ENCODE results near the gene PNPLA2.

PNPLA2 gene

GRCh38 chr11:773425-773824 is 45.3 kb upstream of the PNPLA2 start:
- CTCF ChIA-PET = interaction anchor here (1.3 kb wide), 1 partner anchor 10 kb away, joined by 6 read pairs; no protein-coding TSS in a partner anchor
- POLR2A ChIA-PET = no interaction called here

GRCh38 chr11:773830-774229 is 44.9 kb upstream of the PNPLA2 start:
- POLR2A ChIA-PET = no interaction called here
- no peak for DNase-seq (ENCODE audit: low read depth, low spot score)
- no peak overlapping the region for H3K4me3 ChIP-seq (ENCODE audit: low read depth, low read length)
- CTCF ChIA-PET = interaction anchor here (1.3 kb wide), 1 partner anchor 10 kb away, joined by 6 read pairs; no protein-coding TSS in a partner anchor
- no peak for TF ChIP-seq CTCF (IDR thresholded peaks at IDR 0.05; ENCODE audit: insufficient read depth, low read length, missing control alignments)

More at GRCh38 chr11:773425-773824, 45.3 kb upstream of the PNPLA2 start:
- no peak for TF ChIP-seq CTCF (IDR thresholded peaks at IDR 0.05; ENCODE audit: insufficient read depth, low read length, missing control alignments)
- no peak for DNase-seq (ENCODE audit: low read depth, low spot score)
- no peak overlapping the region for H3K4me3 ChIP-seq (ENCODE audit: low read depth, low read length)

GRCh38 chr11:774873-775592 is 43.7 kb upstream of the PNPLA2 start:
- CTCF ChIA-PET = interaction anchor here (1.3 to 5.1 kb wide), 4 partner anchors 9 to 220 kb away, joined by 5 to 25 read pairs (median 7); no protein-coding TSS in a partner anchor
- no peak for TF ChIP-seq CTCF (IDR thresholded peaks at IDR 0.05; ENCODE audit: insufficient read depth, low read length, missing control alignments)
- no peak for DNase-seq (ENCODE audit: low read depth, low spot score)
- peak overlapping the region; percentile 33; the same call in 1 of the 2 replicates for H3K4me3 ChIP-seq (ENCODE audit: low read depth, low read length)
- POLR2A ChIA-PET = interaction anchor here (0.9 kb wide), 1 partner anchor 12 kb away, joined by 3 read pairs; no protein-coding TSS in a partner anchor

- peak overlapping the region; percentile 73 for H3K4me3 ChIP-seq (ENCODE audit: low read depth, low read length)
- no peak for DNase-seq (ENCODE audit: low read depth, low spot score)
- ChIA-PET CTCF (interaction anchor here (0.8 to 5.1 kb wide), 8 partner anchors 8 to 221 kb away, joined by 3 to 25 read pairs (median 4); no protein-coding TSS in a partner anchor), POLR2A (interaction anchor here (1.2 to 1.9 kb wide), 2 partner anchors 15 to 19 kb away, joined by 3 to 10 read pairs; no protein-coding TSS in a partner anchor)
- TF ChIP-seq CTCF (IDR thresholded peaks at IDR 0.05; ENCODE audit: insufficient read depth, low read length, missing control alignments) = no peak
Measured at GRCh38 chr11:776263-776560, 42.5 kb upstream of the PNPLA2 start.

- ChIA-PET CTCF (interaction anchor here (0.7 to 5.1 kb wide), 6 partner anchors 9 to 222 kb away, joined by 3 to 25 read pairs (median 4); no protein-coding TSS in a partner anchor), POLR2A (interaction anchor here (0.5 to 1.9 kb wide), 3 partner anchors 13 to 18 kb away, joined by 3 to 10 read pairs (median 4); no protein-coding TSS in a partner anchor)
- H3K4me3 ChIP-seq (ENCODE audit: low read depth, low read length) = peak overlapping the region; percentile 73
- no peak for DNase-seq (ENCODE audit: low read depth, low spot score)
- no peak for TF ChIP-seq CTCF (IDR thresholded peaks at IDR 0.05; ENCODE audit: insufficient read depth, low read length, missing control alignments)
Measured at GRCh38 chr11:776561-777287, 42.0 kb upstream of the PNPLA2 start.

Data from AG04449 (cell line).